IMR-90 (cell line): ENCODE data around the gene TOR3A.

ENCODE experiments used
- CEBPB ChIP-seq: IDR thresholded peaks from 2 replicates; pipeline ENCODE4 v1.6.1; 2012; ENCODE audit warnings: low read depth, low read length, improper control_type of control experiment
- FOS ChIP-seq: fragments of 150-350 bp; IDR thresholded peaks from 2 replicates; pipeline ENCODE4 v1.6.1; 2016; ENCODE audit warnings: low read depth, low read length
- MAFK ChIP-seq: IDR thresholded peaks from 2 replicates; pipeline ENCODE4 v1.6.1; 2012; ENCODE audit warnings: low read depth, low read length, improper control_type of control experiment
- MXI1 ChIP-seq: IDR thresholded peaks from 2 replicates; pipeline ENCODE4 v1.6.1; 2012; ENCODE audit warnings: low read depth, mild to moderate bottlenecking, low read length, moderate library complexity, borderline replicate concordance
- POLR2A ChIP-seq: IDR thresholded peaks from 2 replicates; pipeline ENCODE4 v1.6.1; 2012; ENCODE audit warnings: mild to moderate bottlenecking, low read depth, low read length
- RAD21 ChIP-seq: IDR thresholded peaks from 2 replicates; pipeline ENCODE4 v1.6.1; 2012; ENCODE audit warnings: low read length, improper control_type of control experiment
- RCOR1 ChIP-seq: IDR thresholded peaks from 2 replicates; pipeline ENCODE4 v1.6.1; 2012; ENCODE audit warnings: mild to moderate bottlenecking, low read length, improper control_type of control experiment; ENCODE audit not compliant: insufficient replicate concordance
- RFX5 ChIP-seq: IDR thresholded peaks from 2 replicates; pipeline ENCODE4 v1.8.0; 2012; ENCODE audit warnings: low read depth, mild to moderate bottlenecking, low read length, moderate library complexity
- SMC3 ChIP-seq: fragments of 150-350 bp; IDR thresholded peaks from 2 replicates; pipeline ENCODE4 v1.6.1; 2016; ENCODE audit warnings: low read depth, mild to moderate bottlenecking, antibody characterized with exemption, low read length, moderate library complexity
- TF ChIP-seq, protein P1 (sequence below): conservative IDR thresholded peaks from 2 replicates; pipeline ENCODE4 v1.5.1; 2012; ENCODE audit warnings: mild to moderate bottlenecking, low read depth, low read length, improper control_type of control experiment
- TF ChIP-seq, protein P2 (sequence below): fragments of 150-350 bp; IDR thresholded peaks from 2 replicates; pipeline ENCODE4 v1.6.1; 2017; ENCODE audit warnings: mild to moderate bottlenecking, antibody characterized with exemption, low read length, low read depth
- TF ChIP-seq, protein P3 (sequence below): fragments of 150-350 bp; IDR thresholded peaks from 2 replicates; pipeline ENCODE4 v1.6.1; 2016; ENCODE audit warnings: low read depth, mild to moderate bottlenecking, low read length, moderate library complexity, borderline replicate concordance

DNA sequence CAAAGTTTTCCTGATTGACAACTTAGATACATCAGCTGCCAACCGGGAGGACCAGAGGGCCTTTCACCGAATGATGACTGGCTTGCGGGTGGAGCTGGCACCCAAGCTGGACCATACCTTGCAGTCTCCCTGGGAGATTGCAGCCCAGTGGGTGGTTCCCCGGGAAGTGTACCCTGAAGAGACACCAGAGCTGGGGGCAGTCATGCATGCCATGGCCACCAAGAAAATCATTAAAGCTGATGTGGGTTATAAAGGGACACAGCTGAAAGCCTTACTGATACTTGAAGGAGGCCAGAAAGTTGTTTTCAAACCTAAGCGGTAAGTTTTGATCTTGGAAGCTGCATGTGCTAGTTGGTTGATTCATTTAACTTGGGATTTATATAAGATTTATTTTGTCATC, 38.0 kb upstream of the TOR3A start:
- TF ChIP-seq CEBPB: no peak
- no peak for TF ChIP-seq RCOR1
- TF ChIP-seq, protein P1, sequence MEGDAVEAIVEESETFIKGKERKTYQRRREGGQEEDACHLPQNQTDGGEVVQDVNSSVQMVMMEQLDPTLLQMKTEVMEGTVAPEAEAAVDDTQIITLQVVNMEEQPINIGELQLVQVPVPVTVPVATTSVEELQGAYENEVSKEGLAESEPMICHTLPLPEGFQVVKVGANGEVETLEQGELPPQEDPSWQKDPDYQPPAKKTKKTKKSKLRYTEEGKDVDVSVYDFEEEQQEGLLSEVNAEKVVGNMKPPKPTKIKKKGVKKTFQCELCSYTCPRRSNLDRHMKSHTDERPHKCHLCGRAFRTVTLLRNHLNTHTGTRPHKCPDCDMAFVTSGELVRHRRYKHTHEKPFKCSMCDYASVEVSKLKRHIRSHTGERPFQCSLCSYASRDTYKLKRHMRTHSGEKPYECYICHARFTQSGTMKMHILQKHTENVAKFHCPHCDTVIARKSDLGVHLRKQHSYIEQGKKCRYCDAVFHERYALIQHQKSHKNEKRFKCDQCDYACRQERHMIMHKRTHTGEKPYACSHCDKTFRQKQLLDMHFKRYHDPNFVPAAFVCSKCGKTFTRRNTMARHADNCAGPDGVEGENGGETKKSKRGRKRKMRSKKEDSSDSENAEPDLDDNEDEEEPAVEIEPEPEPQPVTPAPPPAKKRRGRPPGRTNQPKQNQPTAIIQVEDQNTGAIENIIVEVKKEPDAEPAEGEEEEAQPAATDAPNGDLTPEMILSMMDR: no peak
- TF ChIP-seq MXI1: no peak
- no peak for TF ChIP-seq POLR2A
- TF ChIP-seq, protein P2, sequence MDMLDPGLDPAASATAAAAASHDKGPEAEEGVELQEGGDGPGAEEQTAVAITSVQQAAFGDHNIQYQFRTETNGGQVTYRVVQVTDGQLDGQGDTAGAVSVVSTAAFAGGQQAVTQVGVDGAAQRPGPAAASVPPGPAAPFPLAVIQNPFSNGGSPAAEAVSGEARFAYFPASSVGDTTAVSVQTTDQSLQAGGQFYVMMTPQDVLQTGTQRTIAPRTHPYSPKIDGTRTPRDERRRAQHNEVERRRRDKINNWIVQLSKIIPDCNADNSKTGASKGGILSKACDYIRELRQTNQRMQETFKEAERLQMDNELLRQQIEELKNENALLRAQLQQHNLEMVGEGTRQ: no peak
- no peak for TF ChIP-seq RAD21
- TF ChIP-seq SMC3: no peak
- TF ChIP-seq RFX5: no peak
- no peak for TF ChIP-seq MAFK
- no peak for TF ChIP-seq FOS
- TF ChIP-seq, protein P3, sequence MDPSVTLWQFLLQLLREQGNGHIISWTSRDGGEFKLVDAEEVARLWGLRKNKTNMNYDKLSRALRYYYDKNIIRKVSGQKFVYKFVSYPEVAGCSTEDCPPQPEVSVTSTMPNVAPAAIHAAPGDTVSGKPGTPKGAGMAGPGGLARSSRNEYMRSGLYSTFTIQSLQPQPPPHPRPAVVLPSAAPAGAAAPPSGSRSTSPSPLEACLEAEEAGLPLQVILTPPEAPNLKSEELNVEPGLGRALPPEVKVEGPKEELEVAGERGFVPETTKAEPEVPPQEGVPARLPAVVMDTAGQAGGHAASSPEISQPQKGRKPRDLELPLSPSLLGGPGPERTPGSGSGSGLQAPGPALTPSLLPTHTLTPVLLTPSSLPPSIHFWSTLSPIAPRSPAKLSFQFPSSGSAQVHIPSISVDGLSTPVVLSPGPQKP: no peak
